ENCODE data around the gene CRBN.

DNA sequence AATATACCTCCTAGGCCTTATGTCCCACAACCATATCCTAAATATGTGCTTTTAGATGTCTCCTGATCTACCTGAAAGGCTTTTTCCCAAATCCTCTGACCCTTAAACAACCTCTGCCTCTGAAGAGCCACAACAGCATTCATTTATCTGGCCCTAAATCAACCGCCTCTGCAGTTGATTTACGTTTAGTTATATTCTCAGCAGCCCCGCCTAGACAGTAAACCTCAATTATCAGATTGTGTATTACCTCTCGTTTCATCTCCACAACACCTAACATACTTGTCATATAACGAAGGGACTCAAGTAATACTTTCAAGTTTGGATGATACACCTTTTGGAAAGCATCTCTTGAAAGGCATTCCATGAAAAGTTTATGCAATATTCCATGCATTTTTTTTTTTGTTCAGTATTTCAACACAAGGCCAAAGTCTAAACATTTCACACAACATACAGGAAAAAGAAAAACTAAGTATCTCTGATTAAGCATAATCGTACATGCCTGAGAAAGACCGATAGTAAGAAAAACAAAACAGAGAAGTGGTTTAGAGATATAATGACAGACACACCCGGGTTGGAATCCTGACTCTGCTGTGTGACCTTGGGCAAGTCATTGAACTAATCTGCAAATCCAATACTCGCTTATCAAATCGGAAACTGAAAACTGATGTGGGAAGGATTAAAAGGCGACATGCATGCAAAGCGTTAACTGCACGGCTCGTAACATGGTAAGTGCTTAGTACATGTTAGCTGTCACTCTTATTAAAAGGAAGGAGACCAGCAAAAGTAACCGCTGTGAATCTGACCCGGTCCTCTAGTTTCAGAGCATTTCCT lies 778 bp downstream of the CRBN start:
- TF ChIP-seq, protein P1, sequence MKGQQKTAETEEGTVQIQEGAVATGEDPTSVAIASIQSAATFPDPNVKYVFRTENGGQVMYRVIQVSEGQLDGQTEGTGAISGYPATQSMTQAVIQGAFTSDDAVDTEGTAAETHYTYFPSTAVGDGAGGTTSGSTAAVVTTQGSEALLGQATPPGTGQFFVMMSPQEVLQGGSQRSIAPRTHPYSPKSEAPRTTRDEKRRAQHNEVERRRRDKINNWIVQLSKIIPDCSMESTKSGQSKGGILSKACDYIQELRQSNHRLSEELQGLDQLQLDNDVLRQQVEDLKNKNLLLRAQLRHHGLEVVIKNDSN (IDR thresholded peaks at IDR 0.05), result no peak
- TF ChIP-seq TCF12 (IDR thresholded peaks at IDR 0.05; ENCODE audit: low read depth) (no peak), RAD21 (IDR thresholded peaks at IDR 0.05; ENCODE audit: low read depth) (no peak), ZBTB7A (IDR thresholded peaks at IDR 0.05; ENCODE audit: low read depth) (no peak), CEBPB (IDR thresholded peaks at IDR 0.05) (no peak), EP300 (IDR thresholded peaks at IDR 0.05; ENCODE audit: borderline replicate concordance) (no peak), TAF1 (IDR thresholded peaks at IDR 0.05; ENCODE audit: low read depth) (no peak), FOXM1 (IDR thresholded peaks at IDR 0.05; ENCODE audit: borderline replicate concordance, low read depth) (no peak)
- TF ChIP-seq, protein P2, sequence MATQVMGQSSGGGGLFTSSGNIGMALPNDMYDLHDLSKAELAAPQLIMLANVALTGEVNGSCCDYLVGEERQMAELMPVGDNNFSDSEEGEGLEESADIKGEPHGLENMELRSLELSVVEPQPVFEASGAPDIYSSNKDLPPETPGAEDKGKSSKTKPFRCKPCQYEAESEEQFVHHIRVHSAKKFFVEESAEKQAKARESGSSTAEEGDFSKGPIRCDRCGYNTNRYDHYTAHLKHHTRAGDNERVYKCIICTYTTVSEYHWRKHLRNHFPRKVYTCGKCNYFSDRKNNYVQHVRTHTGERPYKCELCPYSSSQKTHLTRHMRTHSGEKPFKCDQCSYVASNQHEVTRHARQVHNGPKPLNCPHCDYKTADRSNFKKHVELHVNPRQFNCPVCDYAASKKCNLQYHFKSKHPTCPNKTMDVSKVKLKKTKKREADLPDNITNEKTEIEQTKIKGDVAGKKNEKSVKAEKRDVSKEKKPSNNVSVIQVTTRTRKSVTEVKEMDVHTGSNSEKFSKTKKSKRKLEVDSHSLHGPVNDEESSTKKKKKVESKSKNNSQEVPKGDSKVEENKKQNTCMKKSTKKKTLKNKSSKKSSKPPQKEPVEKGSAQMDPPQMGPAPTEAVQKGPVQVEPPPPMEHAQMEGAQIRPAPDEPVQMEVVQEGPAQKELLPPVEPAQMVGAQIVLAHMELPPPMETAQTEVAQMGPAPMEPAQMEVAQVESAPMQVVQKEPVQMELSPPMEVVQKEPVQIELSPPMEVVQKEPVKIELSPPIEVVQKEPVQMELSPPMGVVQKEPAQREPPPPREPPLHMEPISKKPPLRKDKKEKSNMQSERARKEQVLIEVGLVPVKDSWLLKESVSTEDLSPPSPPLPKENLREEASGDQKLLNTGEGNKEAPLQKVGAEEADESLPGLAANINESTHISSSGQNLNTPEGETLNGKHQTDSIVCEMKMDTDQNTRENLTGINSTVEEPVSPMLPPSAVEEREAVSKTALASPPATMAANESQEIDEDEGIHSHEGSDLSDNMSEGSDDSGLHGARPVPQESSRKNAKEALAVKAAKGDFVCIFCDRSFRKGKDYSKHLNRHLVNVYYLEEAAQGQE (IDR thresholded peaks at IDR 0.05; ENCODE audit: low read depth), result no peak
